ENCODE data around the gene SGSM1.

The SGSM1 gene

DNA sequence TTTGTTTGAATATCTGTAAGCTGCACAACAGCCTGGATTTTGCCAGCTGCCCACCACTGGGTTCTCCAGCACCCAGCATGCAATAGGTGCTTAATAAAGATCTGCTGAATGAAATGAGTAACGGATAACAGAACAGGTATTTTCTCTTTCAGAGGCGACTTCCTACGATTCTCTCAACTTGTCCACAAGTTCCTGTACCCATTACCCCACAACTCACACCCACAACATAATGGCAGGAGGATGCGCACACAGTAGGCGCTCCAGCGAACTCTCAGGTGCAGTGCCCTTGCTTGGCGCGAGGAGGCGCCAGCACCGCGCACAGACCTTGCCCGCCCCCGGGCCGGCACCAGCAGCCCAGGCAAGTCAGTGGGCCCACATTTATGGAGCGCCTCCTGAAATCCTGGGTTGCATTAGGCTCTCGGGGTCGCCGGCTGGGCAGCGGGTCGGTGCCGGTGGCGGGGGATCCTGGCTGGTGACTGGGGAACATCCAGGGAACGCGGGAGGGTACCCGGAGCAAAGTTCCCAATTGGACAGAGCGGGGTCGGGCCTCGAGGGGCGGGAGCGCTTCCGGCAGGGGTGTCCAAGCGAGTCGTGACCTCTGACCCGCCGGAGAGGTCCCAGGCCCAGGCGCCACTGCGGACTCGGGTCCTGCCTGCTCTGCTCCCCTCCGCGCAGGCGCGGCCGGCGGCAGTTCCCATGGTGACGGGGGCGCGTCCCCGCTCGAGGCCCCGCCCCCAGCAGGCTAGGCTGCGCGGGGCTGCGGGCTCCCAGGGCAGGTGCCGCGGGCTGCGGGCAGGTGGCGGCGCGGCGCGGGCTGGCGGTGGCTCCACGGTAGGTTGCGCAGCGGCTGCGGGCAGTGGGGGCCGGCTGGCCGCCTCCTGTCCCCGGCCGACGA is 146.2 kb downstream of the SGSM1 start, which contains the start of gene KIAA1671:
Gene KIAA1671, plus strand, starts transcription at position 775 of the 895 bp plus-strand sequence. CDS start 75,284 bp downstream, outside the sequence.
- peak; percentile 68 for DNase-seq (ENCODE audit: low read depth, low spot score)

DNA sequence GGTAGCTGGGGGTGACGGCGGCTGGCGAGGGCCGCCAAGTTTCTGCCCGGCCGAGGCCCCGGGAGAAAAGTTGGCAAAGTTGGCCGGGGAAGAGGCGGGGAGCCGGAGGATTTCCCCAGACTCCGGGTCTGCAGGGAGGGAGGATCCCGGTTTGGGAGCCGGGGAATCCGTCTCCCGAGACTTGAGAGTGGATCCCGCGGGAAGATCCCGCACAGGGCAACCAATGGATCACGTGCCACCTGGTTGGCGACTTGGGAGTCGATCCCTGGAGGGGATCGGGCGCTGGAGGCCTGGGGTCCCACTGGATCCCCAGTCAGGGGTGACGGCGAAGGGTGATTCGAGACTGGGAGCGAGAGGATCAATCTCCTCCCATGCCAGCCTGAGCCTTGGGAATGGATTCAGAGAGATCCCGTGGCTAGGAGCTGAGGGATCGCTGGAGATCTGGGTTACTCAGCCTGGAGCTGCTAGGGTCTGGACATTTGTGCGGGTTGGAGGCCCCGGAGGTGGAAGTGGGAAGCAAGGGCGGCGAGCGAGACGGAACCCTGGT is 146.9 kb downstream of the SGSM1 start:
- no peak for DNase-seq (ENCODE audit: low read depth, low spot score)

DNA sequence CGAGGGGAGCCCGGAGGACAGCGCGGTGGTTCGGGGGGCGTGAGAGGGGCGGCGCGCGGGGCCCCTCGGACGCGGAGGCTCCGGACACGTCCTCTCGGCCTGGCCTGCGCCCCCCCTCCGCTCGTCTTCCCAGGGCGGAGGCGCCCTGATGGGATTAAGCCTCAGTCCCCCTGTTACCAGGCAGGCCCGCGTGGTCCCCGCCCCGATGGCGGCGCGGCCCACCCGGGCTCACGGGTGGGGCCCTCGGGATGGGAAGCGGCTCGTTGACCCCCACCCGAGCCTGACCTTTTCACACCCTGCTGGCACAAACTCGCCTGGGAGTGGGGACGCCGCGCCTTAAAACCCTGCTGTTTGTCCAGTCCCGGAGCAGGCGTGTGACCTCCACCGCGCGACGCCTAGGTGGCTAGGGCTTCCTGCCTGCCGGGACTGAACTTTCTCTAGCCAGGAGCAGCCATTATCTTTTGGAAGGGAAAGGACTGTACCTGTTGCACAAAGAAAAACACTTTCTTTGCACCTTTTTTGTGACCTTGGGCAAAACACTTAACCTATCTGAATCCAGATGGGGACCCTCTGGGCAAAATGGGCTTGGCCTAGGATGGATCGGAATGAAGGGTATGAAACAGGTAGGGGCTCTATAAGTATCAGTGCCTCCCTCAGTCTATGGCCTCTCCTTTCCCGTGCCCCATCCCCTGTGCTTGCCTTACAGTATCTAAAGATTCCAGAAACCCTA is 147.5 kb downstream of the SGSM1 start:
- DNase-seq (ENCODE audit: low read depth, low spot score) = no peak

DNA sequence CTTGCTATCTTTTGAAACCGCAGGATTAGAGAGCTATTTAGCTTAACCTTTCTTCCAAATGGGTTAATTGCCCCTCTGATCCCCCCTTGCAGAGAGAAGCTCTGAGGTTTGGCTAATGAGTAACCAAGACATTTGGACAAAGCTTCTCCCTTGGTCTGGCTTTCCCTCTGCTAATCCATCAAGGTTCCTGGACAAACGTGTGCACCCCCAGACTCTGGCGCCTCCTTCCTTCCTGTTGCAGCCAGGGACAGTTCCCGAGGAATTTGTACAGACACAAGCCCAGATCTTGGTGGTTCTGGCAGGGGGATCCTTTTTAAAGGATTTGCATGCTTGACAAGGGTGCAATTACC is 148.1 kb downstream of the SGSM1 start:
- no peak for DNase-seq (ENCODE audit: low read depth, low spot score)

DNA sequence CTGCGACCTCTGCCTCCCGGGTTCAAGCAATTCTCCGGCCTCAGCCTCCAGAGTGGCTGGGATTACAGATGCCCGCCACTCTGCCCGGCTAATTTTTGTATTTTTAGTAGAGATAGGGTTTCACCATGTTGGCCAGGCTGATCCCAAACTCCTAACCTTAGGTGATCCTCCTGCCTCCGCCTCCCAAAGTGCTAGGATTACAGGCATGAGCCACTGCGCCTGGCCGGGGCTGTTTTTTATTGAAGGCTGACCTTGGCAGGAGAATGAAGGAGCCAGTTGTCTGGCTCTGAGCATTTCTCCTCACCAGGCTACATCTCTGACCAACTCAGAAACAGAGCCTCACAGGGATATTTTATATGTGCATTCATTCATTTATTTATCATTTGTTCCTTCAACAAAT is 148.8 kb downstream of the SGSM1 start:
- DNase-seq (ENCODE audit: low read depth, low spot score) = no peak

DNA sequence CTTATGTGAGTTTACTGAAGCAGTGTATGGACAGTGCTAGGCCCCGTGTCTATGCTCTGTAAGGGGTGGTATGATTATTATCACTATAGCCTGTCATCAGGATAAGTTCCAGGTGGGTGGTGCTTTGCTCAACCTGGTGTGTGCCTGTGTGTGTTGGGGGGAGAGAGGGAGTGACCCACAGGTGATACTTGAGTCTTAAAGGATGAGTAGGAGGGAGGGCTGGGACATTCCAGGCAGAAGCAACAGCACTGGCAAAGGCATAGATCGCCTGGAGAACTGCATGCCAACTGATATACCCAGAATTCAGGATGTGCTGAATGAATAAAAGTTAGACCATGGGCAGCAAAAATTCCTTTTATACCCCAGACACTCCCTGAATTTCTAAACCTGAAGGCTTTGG is 151.0 kb downstream of the SGSM1 start:
- DNase-seq (ENCODE audit: low read depth, low spot score) = no peak

DNA sequence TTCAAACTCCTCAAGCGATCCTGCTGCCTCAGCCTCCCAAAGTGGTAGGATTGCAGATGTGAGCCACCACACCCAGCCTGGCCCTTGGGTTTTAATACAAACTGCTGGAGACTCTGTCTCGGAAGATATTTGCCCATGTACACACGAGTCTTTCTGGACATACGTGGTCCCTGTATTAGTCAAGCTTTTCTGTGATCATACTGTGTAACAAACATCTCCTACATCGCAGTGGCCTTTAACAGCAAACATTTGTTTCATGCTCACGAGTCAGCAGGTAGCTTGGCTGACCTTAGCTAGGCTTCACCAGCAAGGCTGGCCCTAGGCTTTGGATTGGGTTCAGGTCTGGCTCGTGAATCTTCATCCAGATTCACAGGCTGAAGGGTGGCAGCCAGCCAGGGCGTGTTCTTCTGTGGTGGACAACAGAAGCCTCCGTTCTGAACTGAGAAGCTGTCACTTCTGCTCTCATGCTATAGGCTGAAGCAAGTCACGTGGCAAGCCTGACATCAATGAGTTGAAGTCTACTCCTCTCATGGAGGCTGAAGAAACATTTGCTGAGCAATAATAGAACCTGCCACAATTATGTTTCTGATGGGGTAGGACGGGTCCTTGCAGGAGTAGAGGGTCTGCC is 155.3 kb downstream of the SGSM1 start:
- no peak for DNase-seq (ENCODE audit: low read depth, low spot score)

DNA sequence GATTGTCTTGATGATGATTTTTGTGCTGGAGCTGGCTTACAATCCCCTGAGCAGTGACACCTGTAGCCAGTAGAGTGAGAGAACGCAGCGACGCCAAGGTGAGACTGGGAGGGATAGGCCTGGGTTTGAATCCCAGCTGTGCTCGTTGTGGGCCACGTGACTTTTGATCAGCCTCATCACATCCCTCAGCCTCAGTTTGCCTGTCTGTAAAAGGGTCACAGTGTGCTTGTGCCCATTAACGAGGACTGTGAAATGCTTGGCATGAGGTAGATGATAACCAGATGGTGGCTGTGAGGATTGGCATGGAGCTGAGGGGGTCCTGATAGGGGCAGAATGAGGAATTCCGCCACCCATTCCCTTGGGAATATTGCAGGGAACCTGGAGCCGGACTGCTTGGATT is 156.1 kb downstream of the SGSM1 start:
- DNase-seq (ENCODE audit: low read depth, low spot score) = no peak

DNA sequence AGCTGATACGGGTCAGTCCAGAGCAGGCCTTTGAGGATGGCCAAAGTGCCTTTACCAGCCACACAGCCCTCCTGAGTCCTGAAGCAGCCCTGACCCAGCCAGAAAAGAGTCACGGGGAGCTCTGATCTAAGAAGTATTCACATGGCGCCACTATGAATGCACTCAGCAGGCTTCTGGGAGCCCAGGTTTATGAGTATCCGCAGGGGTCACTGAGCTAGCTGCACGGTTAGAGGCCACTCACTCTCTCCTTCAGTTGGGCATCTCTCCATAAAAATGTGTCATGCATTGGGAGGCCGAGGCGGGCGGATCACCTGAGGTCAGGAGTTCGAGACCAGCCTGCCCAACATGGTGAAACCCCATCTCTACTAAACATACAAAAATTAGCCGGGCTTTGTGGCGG is 156.8 kb downstream of the SGSM1 start:
- DNase-seq (ENCODE audit: low read depth, low spot score) = no peak

DNA sequence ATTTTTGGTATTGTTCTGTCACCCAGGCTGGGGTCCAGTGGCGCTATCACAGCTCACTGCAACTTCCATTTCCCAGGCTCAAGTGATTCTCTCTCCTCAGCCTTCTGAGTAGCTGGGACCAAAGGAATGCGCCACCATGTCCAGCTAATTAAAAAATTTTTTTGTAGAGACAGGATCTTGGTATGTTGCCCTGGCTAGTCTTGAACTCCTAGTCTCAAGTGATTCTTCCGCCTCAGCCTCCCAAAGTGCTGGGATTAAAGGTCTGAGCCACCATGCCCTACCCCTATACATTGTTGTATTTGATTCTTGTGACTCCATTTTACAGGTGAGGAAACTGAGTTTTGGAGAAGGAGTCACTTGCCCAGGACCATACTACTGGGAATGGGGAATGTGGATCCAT is 158.4 kb downstream of the SGSM1 start:
- DNase-seq (ENCODE audit: low read depth, low spot score) = no peak

DNA sequence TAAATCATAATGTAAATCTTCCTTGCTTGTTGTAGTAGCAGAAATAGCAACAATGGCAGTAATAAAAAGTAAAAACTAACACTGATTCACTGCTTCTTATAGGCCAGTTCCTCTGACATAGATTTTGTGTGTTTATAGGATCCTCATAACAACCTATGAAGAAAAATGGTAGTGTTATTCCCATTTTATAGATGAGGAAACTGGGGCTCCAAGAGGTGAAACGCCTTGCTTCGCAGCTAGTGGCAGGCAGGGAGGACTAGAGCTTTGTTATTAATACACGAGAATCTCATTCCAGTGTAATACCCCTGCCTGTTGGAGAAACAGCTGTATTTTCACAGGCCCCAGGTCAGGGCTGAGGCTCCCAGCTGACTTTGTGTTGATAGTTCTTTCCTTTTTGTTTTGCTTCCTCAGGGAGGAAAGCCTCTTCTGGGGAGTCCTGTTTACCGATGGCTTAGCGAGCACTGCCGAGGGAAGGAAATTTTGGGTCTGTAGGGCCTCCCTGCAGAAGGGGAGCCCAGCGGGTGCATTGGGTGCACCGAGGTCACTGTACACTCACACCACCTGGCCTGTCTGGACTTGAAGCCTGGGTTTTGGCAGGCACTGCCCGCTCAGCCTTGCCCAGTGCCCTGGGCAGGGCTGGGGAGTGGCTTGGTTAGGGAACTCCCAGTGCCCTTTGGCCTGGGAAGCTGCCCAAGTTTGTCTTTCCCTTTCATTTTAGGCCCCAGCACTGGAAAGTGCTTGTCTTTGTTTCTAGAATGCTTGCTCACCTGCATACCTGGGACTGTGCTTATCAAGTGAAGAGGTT is 160.0 kb downstream of the SGSM1 start:
- DNase-seq (ENCODE audit: low read depth, low spot score) = no peak

DNA sequence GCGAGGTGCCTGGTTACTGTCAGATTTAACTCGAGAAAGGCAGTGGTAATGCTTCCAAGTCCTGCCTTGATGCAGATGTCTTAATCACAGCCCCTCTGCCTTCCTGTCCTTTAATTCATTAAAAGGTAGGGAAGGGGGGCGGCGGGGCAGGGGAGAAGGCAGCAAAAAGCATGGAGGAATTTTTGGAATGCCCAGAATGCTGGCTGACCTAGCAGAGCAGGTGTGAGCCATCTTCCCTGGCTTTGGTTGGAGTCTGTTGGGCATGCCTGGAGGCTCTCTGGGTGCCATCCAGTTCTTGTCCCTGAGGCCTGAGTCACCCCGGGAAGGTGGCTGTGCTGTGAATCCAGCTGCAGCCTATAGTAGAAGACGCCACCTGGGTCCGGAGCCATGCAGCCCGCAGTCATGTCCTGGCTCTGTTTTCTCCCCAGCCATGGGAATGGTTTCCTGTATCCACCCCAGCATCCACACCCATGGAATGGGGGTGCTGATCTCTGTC is 162.1 kb downstream of the SGSM1 start:
- no peak for DNase-seq (ENCODE audit: low read depth, low spot score)

DNA sequence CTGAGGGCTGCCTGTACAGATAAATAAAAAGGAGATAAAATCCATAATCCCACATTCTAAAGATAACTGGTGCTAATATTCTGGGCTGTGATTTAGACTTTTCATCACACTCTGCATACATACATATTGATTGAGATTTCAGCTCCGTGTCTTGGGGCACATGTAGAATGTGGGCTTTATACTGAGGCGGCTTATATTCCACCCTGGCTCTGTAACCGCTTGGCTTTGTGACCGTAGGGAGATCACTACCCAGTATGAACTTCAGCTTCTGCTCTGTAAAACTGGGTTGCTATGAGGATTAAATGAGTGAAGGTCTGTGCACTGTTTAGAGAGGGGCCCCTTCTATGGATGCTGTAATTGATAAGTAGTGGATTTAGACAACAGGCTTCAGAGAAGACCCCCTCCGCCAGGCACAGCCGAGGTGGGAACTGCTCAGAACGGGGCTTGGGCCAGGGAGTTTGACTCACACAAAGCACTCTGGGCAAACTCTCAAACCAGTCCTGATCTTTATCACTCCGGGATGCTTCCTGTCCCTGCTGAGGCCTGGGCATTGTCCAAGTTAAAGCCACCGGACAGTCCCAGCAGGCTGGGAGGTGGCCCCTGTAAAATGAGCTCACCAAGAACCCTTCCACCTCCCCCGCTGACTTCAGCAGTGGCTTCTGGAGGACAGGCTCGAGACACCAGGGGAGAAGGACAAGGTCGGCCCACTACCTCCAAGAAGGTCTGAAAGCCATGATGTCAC is 163.7 kb downstream of the SGSM1 start:
- DNase-seq (ENCODE audit: low read depth, low spot score) = no peak

DNA sequence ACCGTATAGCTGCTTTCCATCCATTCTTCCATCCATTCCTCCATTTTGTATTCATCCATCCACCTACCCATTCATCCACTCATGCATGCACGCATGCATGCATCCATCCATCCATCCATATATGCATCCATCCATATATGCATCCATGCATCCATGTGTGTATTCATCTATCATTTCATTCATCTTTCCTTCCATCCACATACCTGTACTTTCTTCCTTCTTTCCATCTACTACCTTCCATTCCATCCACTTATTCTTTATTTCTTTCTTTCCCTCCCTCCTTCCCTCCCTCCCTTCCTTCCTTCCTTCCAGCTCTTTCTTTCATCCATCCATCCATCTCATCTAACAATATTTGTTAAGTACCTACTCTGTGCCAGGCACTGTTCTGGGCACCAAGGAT is 166.4 kb downstream of the SGSM1 start:
- no peak for DNase-seq (ENCODE audit: low read depth, low spot score)

DNA sequence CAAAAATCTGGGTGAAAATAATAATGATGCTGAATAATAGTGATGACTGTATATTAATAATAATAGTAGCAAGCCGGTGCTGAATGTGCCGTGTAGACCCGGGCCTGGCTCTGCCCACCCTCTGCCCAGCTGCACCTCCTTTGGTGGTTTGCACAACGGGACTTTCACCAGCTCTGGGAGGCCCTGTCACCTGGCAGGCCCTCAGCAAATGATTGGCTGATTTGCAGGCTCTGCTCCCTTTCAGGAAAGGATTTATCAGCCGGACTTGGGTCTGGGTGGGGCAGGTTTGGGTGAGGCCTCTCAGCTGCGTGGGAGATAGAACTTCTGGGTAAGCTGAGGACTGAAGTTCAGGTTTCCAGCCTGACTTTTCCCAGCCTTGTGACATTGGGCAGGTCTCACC is 167.9 kb downstream of the SGSM1 start:
- DNase-seq (ENCODE audit: low read depth, low spot score) = no peak

DNA sequence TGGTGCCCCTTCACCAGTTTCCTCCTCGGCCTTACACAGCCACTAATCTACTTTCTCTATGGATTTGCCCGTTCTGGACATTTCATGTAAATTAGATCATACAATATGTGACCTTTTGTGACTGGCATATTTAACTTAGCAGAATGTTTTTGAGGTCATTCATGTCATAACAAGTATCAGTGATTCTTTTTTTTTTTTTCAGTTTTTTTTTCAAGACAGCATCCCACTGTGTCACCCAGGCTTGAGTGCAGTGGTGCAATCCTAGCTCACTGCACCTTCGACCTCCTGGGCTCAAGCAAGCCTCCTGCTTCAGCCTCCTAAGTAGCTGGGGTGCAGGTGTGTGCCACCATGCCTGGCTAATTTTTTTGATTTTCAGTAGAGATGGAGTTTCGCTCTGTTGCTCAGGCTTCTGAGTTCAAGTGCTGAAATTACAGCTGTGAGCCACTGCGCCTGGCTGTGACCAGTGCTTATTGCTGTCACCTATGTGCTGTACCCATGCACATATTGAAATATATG is 169.2 kb downstream of the SGSM1 start:
- no peak for DNase-seq (ENCODE audit: low read depth, low spot score)

DNA sequence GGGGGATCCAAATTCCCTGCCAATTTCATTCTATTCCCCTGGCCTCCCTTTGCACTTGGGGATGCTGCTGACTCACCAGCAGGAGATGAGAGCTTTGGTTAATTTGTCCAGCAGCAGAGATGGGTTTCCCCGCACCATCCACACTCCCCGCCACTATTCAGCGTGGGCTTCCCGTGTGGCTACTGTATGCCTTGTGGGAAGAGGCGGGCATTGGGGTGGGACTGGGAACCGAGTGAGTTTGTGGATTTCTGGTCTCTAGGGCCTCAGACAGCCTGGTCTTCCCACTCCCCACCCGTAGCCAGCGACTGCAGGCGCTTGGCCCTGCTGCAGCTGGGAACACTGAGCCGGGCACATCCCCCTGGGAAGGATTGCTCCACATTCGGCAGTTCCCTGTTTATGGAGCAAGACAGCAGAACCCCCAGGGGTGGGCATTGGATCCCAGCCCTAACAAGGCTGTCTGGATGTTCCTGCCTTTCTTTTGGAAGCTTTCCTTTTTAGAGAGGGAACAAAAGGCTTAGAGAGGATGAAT is 169.9 kb downstream of the SGSM1 start:
- DNase-seq (ENCODE audit: low read depth, low spot score) = no peak

DNA sequence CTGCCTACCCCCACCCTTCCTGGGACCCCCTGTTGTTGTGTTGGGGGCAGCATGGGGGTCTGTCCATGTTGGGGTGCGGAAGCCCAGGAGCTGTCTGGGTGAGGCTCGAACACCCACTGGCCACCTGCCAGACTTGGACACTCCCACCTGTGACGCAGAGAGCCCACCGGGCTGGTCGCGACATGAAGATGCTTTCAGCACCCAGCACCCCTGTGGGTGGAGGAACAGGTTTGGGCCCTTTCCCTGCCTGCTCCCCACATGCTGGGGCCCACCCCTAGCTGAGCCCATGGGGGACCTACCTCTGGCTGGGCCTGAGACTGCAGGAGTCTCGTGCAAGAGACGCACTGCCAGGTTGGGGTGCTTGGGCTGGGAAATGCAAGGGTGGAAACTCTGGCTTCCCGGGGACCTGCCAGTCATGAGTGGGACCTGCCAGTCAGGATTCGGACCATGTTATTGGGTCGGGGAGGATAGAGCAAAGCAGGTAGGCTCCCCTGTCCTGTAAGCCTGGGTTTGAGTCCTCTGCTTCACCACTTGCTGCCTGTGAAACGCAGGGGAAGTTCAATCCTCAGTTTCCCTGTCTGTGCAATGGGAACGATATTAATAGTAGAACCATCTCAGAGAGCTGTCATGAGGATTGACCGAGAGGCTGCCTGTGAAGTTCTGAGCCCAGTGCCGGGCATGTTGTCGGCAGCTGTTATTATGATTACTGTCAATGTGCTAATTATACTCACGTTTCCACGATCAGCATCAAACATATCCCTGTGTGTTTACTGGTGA is 170.6 kb downstream of the SGSM1 start:
- no peak for DNase-seq (ENCODE audit: low read depth, low spot score)
